ENCODE data around the gene TMED7.

- TF ChIP-seq POLR2AphosphoS5 (IDR thresholded peaks at IDR 0.05) (no peak), EP300 (IDR thresholded peaks at IDR 0.05) (no peak)
These were observed 26.3 kb downstream of the TMED7 start for GRCh38 chr5:115599502-115599901.

All from gastroesophageal sphincter (tissue), 2 donors.